ENCODE measurements around the gene GKN2.

The GKN2 gene

GRCh38 chr2:68931799-68932198 lies 20.9 kb downstream of the GKN2 start:
- in situ Hi-C loops (cut with MboI; ENCODE audit: low sequenced_read_pairs, unreplicated experiment), result no loop called here
- no peak for TF ChIP-seq CTCF (IDR thresholded peaks at IDR 0.05; ENCODE audit: borderline replicate concordance, control extremely low read depth, extremely low read depth, insufficient read depth, missing control alignments)
- DNase-seq (ENCODE audit: low spot score), result no peak

GRCh38 chr2:68931149-68931711 lies 21.5 kb downstream of the GKN2 start:
- in situ Hi-C loops (cut with MboI; ENCODE audit: low sequenced_read_pairs, unreplicated experiment), result no loop called here
- no peak for TF ChIP-seq CTCF (IDR thresholded peaks at IDR 0.05; ENCODE audit: borderline replicate concordance, control extremely low read depth, extremely low read depth, insufficient read depth, missing control alignments)
- DNase-seq (ENCODE audit: low spot score), result no peak

- no peak for TF ChIP-seq CTCF (IDR thresholded peaks at IDR 0.05; ENCODE audit: borderline replicate concordance, control extremely low read depth, extremely low read depth, insufficient read depth, missing control alignments)
- no peak for DNase-seq (ENCODE audit: low spot score)
- in situ Hi-C loops (cut with MboI; ENCODE audit: low sequenced_read_pairs, unreplicated experiment), result no loop called here
Measured at GRCh38 chr2:68926796-68927195, 25.9 kb downstream of the GKN2 start.

GRCh38 chr2:68925295-68925896 lies 27.3 kb downstream of the GKN2 start:
- in situ Hi-C loops (cut with MboI; ENCODE audit: low sequenced_read_pairs, unreplicated experiment), result no loop called here
- DNase-seq (ENCODE audit: low spot score), result peak; percentile 59
- TF ChIP-seq CTCF (IDR thresholded peaks at IDR 0.05; ENCODE audit: borderline replicate concordance, control extremely low read depth, extremely low read depth, insufficient read depth, missing control alignments), result peak; percentile 79

- DNase-seq (ENCODE audit: low spot score), result no peak
- in situ Hi-C loops (cut with MboI; ENCODE audit: low sequenced_read_pairs, unreplicated experiment), result loop anchor here (25.0 kb wide), 1 partner anchor 184 kb away; the partner anchor contains the start of gene ARHGAP25
- no peak for TF ChIP-seq CTCF (IDR thresholded peaks at IDR 0.05; ENCODE audit: borderline replicate concordance, control extremely low read depth, extremely low read depth, insufficient read depth, missing control alignments)
Measured at GRCh38 chr2:68921646-68922045, 31.0 kb downstream of the GKN2 start.

GRCh38 chr2:68920481-68921170 lies 32.1 kb downstream of the GKN2 start:
- no peak for DNase-seq (ENCODE audit: low spot score)
- in situ Hi-C loops (cut with MboI; ENCODE audit: low sequenced_read_pairs, unreplicated experiment), result loop anchor here (25.0 kb wide), 1 partner anchor 183 kb away; the partner anchor contains the start of gene ARHGAP25
- no peak for TF ChIP-seq CTCF (IDR thresholded peaks at IDR 0.05; ENCODE audit: borderline replicate concordance, control extremely low read depth, extremely low read depth, insufficient read depth, missing control alignments)

Measured in GM13976 (cell line).